HG02852 (cell line): ENCODE results near the gene SETD3.

Experiments
- ATAC-seq: cut with Tn5 transposase; IDR thresholded peaks from one replicate; pipeline ENCODE4 v1.9.1; 2021; ENCODE audit warnings: mild to moderate bottlenecking, moderate library complexity; ENCODE audit not compliant: unreplicated experiment

Gene SETD3

DNA sequence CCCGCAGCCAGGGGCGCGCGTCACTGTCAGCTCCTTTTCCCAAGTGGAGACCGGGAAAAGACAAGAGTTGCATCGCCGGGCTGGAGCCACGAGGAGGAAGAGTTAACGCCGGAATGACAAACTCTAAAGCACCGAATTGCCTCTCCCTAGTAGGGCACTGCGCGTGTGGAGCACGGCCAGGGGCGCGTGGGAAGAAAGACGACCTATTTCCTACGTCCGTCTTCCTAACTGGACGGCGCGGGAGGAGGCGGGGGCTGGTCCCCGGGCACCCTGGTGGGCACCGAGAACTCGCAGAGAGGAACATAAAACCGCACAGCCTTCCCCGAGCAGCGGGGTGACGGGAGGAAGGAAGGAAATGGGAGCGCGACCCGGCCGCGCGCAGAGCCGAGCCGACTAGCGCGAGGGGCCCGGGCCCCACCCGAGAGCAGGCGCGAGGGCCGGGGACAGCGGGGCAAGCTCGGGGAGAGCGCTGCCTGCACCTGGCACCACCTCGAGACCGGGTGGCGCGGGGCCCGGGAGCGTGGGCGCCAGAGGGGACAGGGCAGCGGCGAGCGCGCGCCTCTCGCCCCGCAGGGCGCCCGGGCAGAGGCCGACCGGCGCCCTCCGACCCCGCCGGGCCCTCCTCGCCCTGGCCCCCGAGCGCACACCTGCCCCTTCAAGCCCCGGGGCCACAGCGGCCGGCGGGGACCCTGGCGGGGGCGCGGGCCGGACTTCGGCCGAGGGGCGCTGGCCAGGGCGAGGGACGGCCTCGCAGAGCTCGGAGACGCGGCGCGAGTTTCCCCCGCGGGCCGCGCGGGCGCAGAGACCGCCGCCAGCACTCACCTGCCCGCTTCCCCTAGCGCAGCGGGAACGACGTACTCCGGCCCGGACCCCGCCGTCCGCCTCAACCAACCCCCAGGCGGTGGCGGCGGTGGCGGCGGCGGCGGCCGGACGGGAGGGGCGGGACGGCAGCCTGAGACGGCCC lies at the start of gene SETD3:
Gene SETD3 (minus strand): TSS at position 954 of the 964 bp plus-strand sequence. CDS start 15,054 bp downstream, outside the sequence.
- ATAC-seq = peak; percentile 7

DNA sequence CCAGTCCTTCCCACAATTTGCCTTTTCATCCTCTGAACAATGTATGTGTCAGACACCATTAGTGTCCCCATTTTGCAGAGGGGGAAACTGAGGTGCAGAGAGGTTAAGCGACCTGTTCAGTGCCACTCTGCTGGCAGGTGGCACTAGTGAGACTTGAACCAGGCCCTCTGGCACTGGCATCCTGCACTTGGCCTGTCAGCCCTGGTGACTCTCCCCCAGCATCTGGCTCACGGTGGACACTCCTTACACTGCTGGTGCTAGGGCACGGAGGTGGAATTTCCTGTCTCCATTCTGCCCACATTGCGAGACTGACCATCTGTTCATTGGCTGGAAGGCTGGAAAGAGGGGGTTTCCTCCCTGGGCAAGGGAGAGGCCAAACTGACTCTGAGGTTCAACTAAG lies 49.2 kb upstream of the SETD3 start:
- ATAC-seq = no peak

DNA sequence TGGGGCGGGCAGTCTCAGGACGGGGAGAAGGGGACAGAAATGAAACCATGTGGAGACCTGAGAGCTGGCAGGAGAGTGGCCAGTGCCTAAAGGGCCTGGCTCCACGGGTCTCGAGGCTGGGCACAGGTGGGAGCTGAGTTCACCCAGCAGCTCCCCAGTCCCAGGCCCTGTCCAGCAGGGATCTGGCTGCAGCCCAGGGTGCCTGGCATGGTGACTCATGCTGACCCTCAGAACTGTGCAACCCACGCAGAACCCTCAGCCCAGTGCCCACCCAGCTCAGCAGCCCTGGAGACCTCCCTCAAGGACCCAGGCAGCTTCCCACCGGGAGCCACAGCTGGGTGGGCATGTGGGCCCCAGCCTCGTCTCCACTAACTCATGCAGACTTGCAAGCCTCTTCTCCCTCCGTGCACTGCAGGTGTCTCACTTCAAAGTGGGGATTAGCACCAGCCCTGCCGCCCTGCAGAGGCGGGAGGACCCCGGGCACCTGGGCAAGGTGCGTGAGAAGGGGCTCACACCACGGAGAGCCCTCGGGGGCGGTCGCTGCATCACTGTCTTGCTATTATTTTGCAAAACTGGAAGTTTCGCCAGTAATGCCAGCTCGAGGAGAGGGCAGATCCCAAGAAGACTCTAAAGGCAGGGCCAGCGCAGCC lies 46.9 kb upstream of the SETD3 start:
- no peak for ATAC-seq

GRCh38 chr14:99527026-99527425 lies 46.4 kb upstream of the SETD3 start:
- no peak for ATAC-seq

GRCh38 chr14:99525699-99526080 lies 45.0 kb upstream of the SETD3 start:
- no peak for ATAC-seq

DNA sequence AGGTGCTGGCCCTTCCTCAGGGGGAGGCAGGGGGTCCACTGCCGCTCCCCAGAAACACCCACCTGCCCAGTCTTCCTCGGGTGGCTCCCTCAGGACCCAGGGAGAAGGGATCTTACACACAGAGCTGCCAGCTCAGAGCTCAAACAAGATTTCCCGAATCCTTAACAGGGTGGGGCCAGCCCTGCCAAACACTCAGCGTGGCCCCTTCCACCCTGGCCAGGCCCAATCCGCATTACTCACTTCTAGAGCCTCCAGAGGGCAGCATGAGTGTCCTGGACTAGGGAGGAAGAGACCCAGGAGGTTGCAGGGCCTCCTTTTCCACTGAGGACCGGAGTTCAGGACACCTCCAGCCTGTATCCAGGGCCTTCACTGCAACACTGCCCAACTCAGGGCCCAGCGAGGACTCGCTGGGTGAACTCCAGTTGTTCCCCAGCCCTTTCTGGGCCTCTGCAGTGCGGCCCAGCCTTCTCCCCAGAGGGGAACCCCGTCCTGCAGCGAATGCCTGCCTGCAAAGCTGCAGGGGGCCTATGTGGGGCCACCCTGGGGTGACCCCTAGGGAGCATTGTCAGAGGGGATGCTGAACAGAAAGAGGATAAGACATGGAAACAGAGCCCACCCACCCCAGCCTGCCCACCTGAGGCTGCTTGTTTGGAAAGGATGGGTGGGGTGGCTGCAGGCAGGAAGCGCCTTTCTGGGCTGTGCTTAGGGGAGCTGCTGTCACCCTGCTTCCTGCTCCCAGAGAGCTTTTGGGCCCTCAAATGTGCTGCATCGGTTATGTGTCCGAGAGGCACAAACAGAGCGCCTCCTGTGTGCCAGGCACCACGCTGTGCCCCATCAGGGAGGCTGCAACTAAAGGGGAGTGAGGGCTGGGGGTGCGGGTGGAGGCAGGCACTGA lies 44.4 kb upstream of the SETD3 start:
- no peak for ATAC-seq

GRCh38 chr14:99524091-99524661 lies 43.5 kb upstream of the SETD3 start:
- ATAC-seq = no peak

DNA sequence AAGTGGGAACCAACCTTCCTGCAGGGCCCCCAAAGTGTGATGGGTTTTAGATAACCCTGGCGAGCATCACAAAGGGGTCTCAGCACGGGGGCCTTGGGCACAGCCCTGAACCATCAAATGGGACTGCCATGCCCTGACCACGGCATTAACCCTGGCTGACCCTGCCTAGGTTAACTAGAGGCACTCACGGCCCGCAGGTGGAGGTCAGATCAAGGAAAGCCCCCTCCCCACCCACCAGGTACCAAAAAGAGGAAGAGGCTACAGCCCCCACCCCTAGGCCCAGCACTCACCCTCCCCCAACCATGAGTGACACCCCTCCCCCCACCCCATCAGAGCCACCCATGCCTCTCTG lies 43.0 kb upstream of the SETD3 start:
- ATAC-seq = no peak

- ATAC-seq = no peak
Observed at GRCh38 chr14:99522934-99523703, 42.5 kb upstream of the SETD3 start.

- ATAC-seq = no peak
Observed at GRCh38 chr14:99522457-99522891, 41.8 kb upstream of the SETD3 start.

GRCh38 chr14:99522025-99522401 lies 41.4 kb upstream of the SETD3 start:
- ATAC-seq = no peak

DNA sequence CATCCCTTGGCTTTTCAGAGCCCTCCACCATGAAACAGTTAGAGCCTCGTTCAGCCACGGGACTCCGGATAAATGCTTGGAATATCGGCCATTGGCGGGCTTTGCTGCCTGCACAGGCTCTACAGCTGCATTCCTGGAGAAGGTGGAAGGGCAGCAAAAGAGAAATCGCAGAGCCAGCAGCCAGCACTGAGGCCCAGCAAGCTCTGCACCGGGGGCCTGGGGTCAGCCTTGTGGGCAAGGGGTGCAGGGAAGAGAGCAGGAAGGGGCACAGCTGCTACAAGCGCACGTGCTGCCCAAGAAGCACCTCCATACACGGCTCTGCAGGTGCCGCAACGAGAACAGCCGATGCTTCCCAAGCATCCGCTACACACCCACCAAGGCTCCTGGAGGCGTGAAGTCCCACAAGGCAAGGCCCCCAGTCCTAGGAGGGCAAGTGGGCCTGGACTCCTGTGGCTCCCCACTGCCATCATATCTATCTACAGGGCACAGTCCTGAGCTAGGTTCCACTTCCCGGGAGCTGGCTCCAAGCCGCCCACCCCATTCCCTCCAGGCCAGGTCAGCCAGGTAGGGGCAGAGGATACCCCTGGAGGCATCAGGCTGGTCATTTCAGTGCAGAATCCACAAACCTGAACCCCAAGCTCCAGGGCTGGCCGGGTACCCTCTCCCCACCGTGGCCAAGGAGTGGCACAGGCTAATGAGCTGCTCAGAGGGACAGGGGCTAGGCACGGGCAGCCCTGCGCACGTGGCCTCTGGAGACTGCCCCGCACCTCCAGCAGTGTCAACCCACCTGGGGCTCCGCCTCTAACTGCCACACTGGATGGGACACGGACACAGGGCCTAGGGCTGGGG lies 40.7 kb upstream of the SETD3 start:
- ATAC-seq = no peak

- ATAC-seq = no peak
Observed at GRCh38 chr14:99520571-99521081, 40.0 kb upstream of the SETD3 start.

GRCh38 chr14:99519931-99520421 lies 39.3 kb upstream of the SETD3 start:
- no peak for ATAC-seq

- no peak for ATAC-seq
Observed at GRCh38 chr14:99519347-99519881, 38.8 kb upstream of the SETD3 start.

- peak; percentile 68 for ATAC-seq
Observed at GRCh38 chr14:99518441-99519346, 38.0 kb upstream of the SETD3 start.

DNA sequence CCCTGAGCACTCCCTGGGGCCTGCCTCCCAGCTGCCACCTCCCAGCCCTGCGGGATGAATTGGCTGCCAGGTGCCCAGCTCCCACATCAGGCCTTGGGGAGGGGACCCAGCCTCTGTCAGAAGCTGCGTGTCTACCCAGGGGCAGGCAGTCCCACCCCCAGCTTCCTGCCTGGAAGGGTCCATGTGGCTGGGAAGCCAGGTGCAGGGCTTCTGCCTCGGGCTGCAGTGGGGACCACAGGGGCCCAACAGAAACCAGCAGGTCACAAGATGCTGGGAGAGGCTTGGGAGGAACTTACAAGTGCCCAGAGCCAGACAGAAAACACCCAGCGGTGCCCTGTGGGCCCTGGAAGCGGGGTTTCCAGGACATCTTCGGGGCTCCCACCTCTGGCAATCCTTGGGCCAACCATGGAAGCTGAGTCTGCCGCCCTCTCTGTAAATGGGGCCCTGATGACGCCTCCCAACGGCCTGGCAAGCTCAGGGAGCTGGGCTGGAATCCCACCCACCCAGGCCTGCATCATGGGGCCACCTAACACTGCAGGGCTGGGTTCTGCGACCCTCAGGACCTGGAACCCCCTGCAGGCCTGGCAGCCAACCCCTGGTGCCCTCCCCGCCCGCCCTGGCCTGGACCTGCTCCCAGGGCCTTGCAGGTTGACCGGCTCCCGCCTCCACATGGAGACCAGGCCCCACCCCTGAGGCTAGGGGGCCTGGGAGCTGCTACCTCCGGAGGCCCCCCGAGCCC lies 37.2 kb upstream of the SETD3 start:
- no peak for ATAC-seq
